OCI-LY7 (cell line): ENCODE data around the gene HCN3. TPM values are rescaled to one million over a fixed set of nuclear protein-coding genes. Genes with fewer than 3 reads are reported as not detected.

Source experiments
- BruUV-seq: library from RNA; stranded (reverse); fragments of 400-500 nt; replicated peaks from 2 replicates; lab custom pipeline; 2021; lab: Mats Ljungman, UMichigan
- CTCF ChIA-PET: fragments of 300-600 bp; sonication (Branson Sonifier 250); formaldehyde crosslinking; loops from one replicate; lab custom pipeline; 2022; ENCODE audit warnings: antibody characterized with exemption; ENCODE audit not compliant: unreplicated experiment; lab: Charles Lee
- POLR2A ChIA-PET: fragments of 300-600 bp; sonication (Branson Sonifier 250); formaldehyde crosslinking; loops from one replicate; lab custom pipeline; 2022; ENCODE audit warnings: antibody characterized with exemption; lab: Charles Lee
- DNase-seq: peaks from one replicate; pipeline ENCODE4 v3.0.0-alpha.2; 2015; ENCODE audit warnings: low spot score
- H2AFZ ChIP-seq: fragments of 200-600 bp; sonication (generic), shearing (Covaris generic); 2 replicates; pipeline ENCODE4 v1.6.1; 2014; ENCODE audit warnings: mild to moderate bottlenecking, antibody characterized with exemption, low read length, moderate library complexity
- H3K27ac ChIP-seq: fragments of 200-600 bp; sonication (generic); 2 replicates; pipeline ENCODE4 v1.5.1; 2014; ENCODE audit warnings: mixed run types, low read depth, mild to moderate bottlenecking, moderate library complexity, low read length, inconsistent platforms; ENCODE audit not compliant: poor library complexity, severe bottlenecking
- H3K36me3 ChIP-seq: fragments of 200-600 bp; sonication (generic); 2 replicates; pipeline ENCODE4 v1.6.1; 2014; ENCODE audit warnings: mild to moderate bottlenecking, antibody characterized with exemption, low read length, moderate library complexity, mixed read lengths; ENCODE audit not compliant: insufficient read depth
- H3K4me1 ChIP-seq: fragments of 200-600 bp; sonication (generic); 2 replicates; pipeline ENCODE4 v1.5.1; 2014; ENCODE audit warnings: mild to moderate bottlenecking, low read length; ENCODE audit not compliant: insufficient read depth, poor library complexity, severe bottlenecking
- H3K4me2 ChIP-seq: fragments of 200-600 bp; sonication (generic); 2 replicates; pipeline ENCODE4 v1.6.1; 2014; ENCODE audit warnings: mild to moderate bottlenecking, low read length
- H3K4me3 ChIP-seq: fragments of 200-600 bp; sonication (generic); 2 replicates; pipeline ENCODE4 v1.5.1; 2014; ENCODE audit warnings: mild to moderate bottlenecking, low read depth, low read length; ENCODE audit not compliant: poor library complexity, severe bottlenecking
- H3K79me2 ChIP-seq: fragments of 200-600 bp; sonication (generic); 2 replicates; pipeline ENCODE4 v1.6.1; 2016; ENCODE audit warnings: low read depth, mild to moderate bottlenecking, low read length, moderate library complexity, mixed read lengths; ENCODE audit not compliant: insufficient read depth
- H3K9me2 ChIP-seq: fragments of 200-600 bp; sonication (generic); 2 replicates; pipeline ENCODE4 v1.6.1; 2016; ENCODE audit warnings: mild to moderate bottlenecking, low read length, mixed read lengths; ENCODE audit not compliant: insufficient read depth
- H3K9me3 ChIP-seq: fragments of 200-600 bp; sonication (generic); 2 replicates; pipeline ENCODE4 v1.6.1; 2014; ENCODE audit warnings: mild to moderate bottlenecking, mixed run types, low read length, mixed read lengths
- H4K20me1 ChIP-seq: fragments of 200-600 bp; sonication (generic); 2 replicates; pipeline ENCODE4 v1.6.1; 2014; ENCODE audit warnings: mild to moderate bottlenecking, antibody characterized with exemption, low read length, moderate library complexity, mixed read lengths; ENCODE audit not compliant: insufficient read depth
- CTCF ChIP-seq: fragments of 200-600 bp; sonication (generic); conservative IDR thresholded peaks from 2 replicates; pipeline ENCODE4 v1.5.1; 2014; ENCODE audit warnings: mild to moderate bottlenecking, antibody characterized with exemption, low read length, moderate library complexity, mixed read lengths
- EZH2phosphoT487 ChIP-seq: fragments of 200-600 bp; sonication (generic); IDR thresholded peaks from 2 replicates; pipeline ENCODE4 v1.6.1; 2018; ENCODE audit warnings: low read depth, borderline replicate concordance, mild to moderate bottlenecking, mixed run types, antibody characterized with exemption, low read length, moderate library complexity, mixed read lengths
- intact Hi-C: fragments of 100-400 bp; cut with micrococcal nuclease; formaldehyde crosslinking; loops from one replicate; pipeline ENCODE4 v1.10.0; 2022; ENCODE audit not compliant: unreplicated experiment
- total RNA-seq, 2 experiments: library from RNA; depleted of rRNA in 1 of 2; stranded (reverse); fragments of >200 nt in 1 of 2; shearing (Covaris generic) in 1 of 2; gene quantifications; 2 replicates each; pipeline ENCODE4 v1.2.3, GENCODE V29; 2014 to 2022

HCN3 gene
- total RNA-seq, 2 experiments from 2014 or later = 6.7 to 19.2 TPM

DNA sequence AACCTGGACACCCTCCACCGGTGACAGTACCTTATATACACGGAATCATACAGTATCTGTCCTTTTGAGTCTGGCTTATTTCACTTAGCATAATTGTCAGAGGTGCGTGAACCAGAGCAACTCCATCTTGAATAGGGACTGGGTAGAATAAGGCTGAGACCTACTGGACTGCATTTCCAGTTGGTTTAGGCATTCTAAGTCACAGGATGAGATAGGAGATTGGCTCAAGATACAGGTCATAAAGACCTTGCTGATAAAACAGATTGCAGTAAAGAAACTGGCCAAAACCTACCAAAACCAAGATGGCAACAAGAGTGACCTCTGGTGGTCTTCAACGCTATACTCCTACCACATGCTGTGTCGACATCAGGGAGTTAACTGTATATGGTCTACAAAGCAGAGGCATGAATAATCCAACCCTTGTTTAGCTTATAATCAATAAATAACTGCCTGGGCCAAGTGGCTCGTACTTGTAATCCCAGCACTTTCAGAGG lies 30.0 kb downstream of the HCN3 start:
- Histone ChIP-seq H3K4me2 (peak overlapping the region; percentile 69), H3K9me2 (no peaks in the 10 kb centered on the region), H2AFZ (0 out of 2 replicates have a peak overlapping the region, but pooled peaks have one; percentile 5), H3K79me2 (peaks cover 36% of the 10 kb centered on the region), H3K9me3 (no peaks in the 10 kb centered on the region), H3K36me3 (peaks cover 26% of the 10 kb centered on the region), H3K4me1 (peaks cover 26% of the 10 kb centered on the region), H3K27ac (peak overlapping the region; percentile 88), H3K4me3 (no peak overlapping the region), H4K20me1 (no peaks in the 10 kb centered on the region)
- CTCF ChIA-PET = interaction anchor here (0.6 to 1.5 kb wide), 3 partner anchors 32 to 56 kb away, joined by 3 to 4 read pairs (median 3); partner anchors contain the start of gene CLK2
- TF ChIP-seq CTCF (peak; percentile 82), EZH2phosphoT487 (no peak)
- POLR2A ChIA-PET = interaction anchor here (0.6 to 1.6 kb wide), 5 partner anchors 10 to 1736 kb away, joined by 3 to 10 read pairs (median 4); partner anchors contain the start of gene KRTCAP2
- intact Hi-C loops = loop anchor here (1.0 to 5.0 kb wide), 3 partner anchors 30 to 100 kb away; partner anchors contain the start of genes HCN3, MTX1 and THBS3
- no TSS peak for BruUV-seq
- DNase-seq = peak; percentile 79

- H3K9me3 ChIP-seq = no peaks in the 10 kb centered on the region
- peaks cover 40% of the 10 kb centered on the region for H3K36me3 ChIP-seq
- TSS peak; percentile 93 for BruUV-seq
- no peaks in the 10 kb centered on the region for H3K9me2 ChIP-seq
- peaks cover 26% of the 10 kb centered on the region for H3K4me1 ChIP-seq
- peak within 1 kb of the TSS; percentile 88 for H3K27ac ChIP-seq
- POLR2A ChIA-PET = interaction anchor here (0.6 to 1.6 kb wide), 7 partner anchors 11 to 843 kb away, joined by 3 to 10 read pairs (median 6); partner anchors contain the start of gene CLK2
- H3K79me2 ChIP-seq = peaks cover 36% of the 10 kb centered on the region
- peak; percentile 99 for DNase-seq
- TF ChIP-seq CTCF = no peak
- TF ChIP-seq EZH2phosphoT487 = no peak
- H3K4me2 ChIP-seq = peak within 1 kb of the TSS; percentile 82
- peak within 1 kb of the TSS; percentile 93 for H3K4me3 ChIP-seq
- intact Hi-C loops = loop anchor here (1.0 to 5.0 kb wide), 3 partner anchors 15 to 101 kb away; partner anchors contain the start of genes MTX1 and THBS3
- no peaks in the 10 kb centered on the region for H4K20me1 ChIP-seq
- CTCF ChIA-PET = interaction anchor here (1.2 to 1.3 kb wide), 2 partner anchors 33 to 57 kb away, joined by 3 to 6 read pairs; no protein-coding TSS in a partner anchor
- peak within 1 kb of the TSS; percentile 39; the same call in 1 of the 2 replicates for H2AFZ ChIP-seq
Measured at GRCh38 chr1:155308493-155309422, 31.5 kb downstream of the HCN3 start, which contains the start of gene FDPS. FDPS (plus strand) TSS chr1:155308866; CDS start chr1:155309790, 924 bp downstream.
